ENCODE results near the gene GTF2IRD1. TPM values are rescaled to one million over a fixed set of nuclear protein-coding genes. Genes with fewer than 3 reads are reported as not detected.
"Not testable (repeated sequence)": the region's sequence is repeated elsewhere in the genome, so short reads cannot be mapped to it uniquely, and the experiment has no call there.

The GTF2IRD1 gene
- total RNA-seq, 1 experiment from 2014 or later, result 54.0 TPM

GRCh38 chr7:74535951-74536356 is 82.2 kb downstream of the GTF2IRD1 start:
- Histone ChIP-seq H3K27me3 (ENCODE audit: control insufficient read depth, insufficient read depth, low read length) (no peaks in the 10 kb centered on the region), H3K4me1 (ENCODE audit: control insufficient read depth, insufficient read depth, low read length) (no peaks in the 10 kb centered on the region), H3K4me3 (ENCODE audit: low read depth in 2 of 2, low read length in 2 of 2) (no peak overlapping the region), H3K9me3 (ENCODE audit: control insufficient read depth, insufficient read depth, low read depth, low read length) (no peaks in the 10 kb centered on the region), H3K27ac (ENCODE audit: low read length) (no peak overlapping the region), H3K36me3 (ENCODE audit: control insufficient read depth, insufficient read depth, low read length) (no peaks in the 10 kb centered on the region)
- in situ Hi-C loops (cut with HindIII; ENCODE audit: low pct_unique_long_range_greater_than_20kb, low sequenced_read_pairs), result no loop called here
- intact Hi-C loops (cut with micrococcal nuclease; ENCODE audit: unreplicated experiment), result no loop called here
- no peak for TF ChIP-seq CTCF (IDR thresholded peaks at IDR 0.05)
- no peak for TF ChIP-seq TCF7L2 (IDR thresholded peaks at IDR 0.05; ENCODE audit: low read depth, low read length)
- no peak for TF ChIP-seq SIN3A (IDR thresholded peaks at IDR 0.05; ENCODE audit: borderline replicate concordance, insufficient read depth, low read depth, low read length)
- TF ChIP-seq, protein P1, sequence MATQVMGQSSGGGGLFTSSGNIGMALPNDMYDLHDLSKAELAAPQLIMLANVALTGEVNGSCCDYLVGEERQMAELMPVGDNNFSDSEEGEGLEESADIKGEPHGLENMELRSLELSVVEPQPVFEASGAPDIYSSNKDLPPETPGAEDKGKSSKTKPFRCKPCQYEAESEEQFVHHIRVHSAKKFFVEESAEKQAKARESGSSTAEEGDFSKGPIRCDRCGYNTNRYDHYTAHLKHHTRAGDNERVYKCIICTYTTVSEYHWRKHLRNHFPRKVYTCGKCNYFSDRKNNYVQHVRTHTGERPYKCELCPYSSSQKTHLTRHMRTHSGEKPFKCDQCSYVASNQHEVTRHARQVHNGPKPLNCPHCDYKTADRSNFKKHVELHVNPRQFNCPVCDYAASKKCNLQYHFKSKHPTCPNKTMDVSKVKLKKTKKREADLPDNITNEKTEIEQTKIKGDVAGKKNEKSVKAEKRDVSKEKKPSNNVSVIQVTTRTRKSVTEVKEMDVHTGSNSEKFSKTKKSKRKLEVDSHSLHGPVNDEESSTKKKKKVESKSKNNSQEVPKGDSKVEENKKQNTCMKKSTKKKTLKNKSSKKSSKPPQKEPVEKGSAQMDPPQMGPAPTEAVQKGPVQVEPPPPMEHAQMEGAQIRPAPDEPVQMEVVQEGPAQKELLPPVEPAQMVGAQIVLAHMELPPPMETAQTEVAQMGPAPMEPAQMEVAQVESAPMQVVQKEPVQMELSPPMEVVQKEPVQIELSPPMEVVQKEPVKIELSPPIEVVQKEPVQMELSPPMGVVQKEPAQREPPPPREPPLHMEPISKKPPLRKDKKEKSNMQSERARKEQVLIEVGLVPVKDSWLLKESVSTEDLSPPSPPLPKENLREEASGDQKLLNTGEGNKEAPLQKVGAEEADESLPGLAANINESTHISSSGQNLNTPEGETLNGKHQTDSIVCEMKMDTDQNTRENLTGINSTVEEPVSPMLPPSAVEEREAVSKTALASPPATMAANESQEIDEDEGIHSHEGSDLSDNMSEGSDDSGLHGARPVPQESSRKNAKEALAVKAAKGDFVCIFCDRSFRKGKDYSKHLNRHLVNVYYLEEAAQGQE (IDR thresholded peaks at IDR 0.05; ENCODE audit: insufficient read depth in 1 of 2, low read depth in 2 of 2, low read length in 1 of 2), result no peak
- no peak for TF ChIP-seq POLR2AphosphoS5 (IDR thresholded peaks at IDR 0.05; ENCODE audit: low read depth, low read length)
- BruUV-seq (replicated peaks), result no TSS peak
- DNase-seq (ENCODE audit: low read depth, low spot score), result no peak
- ATAC-seq, result peak; percentile 40; the same call in 1 of the 2 replicates
- POLR2A ChIA-PET, result no interaction called here
- CTCF ChIA-PET, result interaction anchor here (0.5 kb wide), 1 partner anchor 86 kb away, joined by 4 read pairs; no protein-coding TSS in a partner anchor

DNA sequence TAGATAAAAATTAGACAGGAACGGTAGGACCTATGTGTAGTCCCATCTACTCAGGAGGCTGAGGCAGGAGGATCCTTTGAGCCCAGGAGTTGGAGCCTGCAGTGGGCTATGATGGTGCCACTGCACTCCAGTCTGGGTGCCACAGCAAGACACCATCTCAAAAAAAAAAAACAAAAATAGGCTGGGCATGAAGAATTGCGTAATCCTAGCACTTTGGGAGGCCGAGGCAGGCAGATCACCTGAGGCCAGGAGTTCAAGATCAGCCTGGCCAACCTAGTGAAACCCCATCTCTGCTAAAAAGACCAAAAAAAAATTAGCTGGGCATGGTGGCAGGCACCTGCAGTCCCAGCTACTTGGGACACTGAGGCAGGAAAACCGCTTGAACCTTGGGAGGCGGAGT is 88.2 kb downstream of the GTF2IRD1 start:
- H3K27me3 ChIP-seq (ENCODE audit: control insufficient read depth, insufficient read depth, low read length); CTCF ChIA-PET; BruUV-seq (replicated peaks); intact Hi-C loops (cut with micrococcal nuclease; ENCODE audit: unreplicated experiment); DNase-seq (ENCODE audit: low read depth, low spot score); ATAC-seq; POLR2A ChIA-PET; H3K36me3 ChIP-seq (ENCODE audit: control insufficient read depth, insufficient read depth, low read length); H3K9me3 ChIP-seq (ENCODE audit: control insufficient read depth, insufficient read depth, low read depth, low read length); in situ Hi-C loops (cut with HindIII; ENCODE audit: low pct_unique_long_range_greater_than_20kb, low sequenced_read_pairs); H3K4me1 ChIP-seq (ENCODE audit: control insufficient read depth, insufficient read depth, low read length); H3K4me3 ChIP-seq (ENCODE audit: low read depth in 2 of 2, low read length in 2 of 2); H3K27ac ChIP-seq (ENCODE audit: low read length): not testable (repeated sequence)

DNA sequence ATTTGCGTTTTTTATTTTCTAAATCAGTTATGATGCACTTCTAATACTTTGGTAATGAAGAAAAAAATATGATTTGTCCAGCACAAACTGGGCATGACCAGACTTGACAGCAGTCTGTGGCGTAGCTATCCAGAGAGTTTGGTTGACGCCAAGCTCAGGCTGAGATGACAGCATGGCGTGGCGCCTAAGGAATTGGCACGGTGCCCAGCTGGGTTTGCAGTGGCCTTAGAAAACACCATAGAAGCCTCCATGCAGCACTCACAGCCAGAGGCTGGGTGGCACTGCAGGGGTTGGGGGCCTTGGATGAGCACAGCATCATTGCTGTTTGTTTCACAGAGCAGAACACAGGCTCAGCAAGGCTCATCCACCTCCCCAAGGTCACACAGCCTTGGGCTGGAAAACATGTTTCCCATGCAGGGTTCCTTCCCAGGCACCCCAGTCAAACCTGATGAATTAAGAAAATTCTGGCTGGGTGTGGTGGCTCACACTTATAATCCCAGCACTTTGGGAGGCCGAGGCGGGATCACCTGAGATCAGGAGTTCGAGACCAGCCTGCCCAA is 88.9 kb downstream of the GTF2IRD1 start:
- intact Hi-C loops (cut with micrococcal nuclease; ENCODE audit: unreplicated experiment) (no loop called here), in situ Hi-C loops (cut with HindIII; ENCODE audit: low pct_unique_long_range_greater_than_20kb, low sequenced_read_pairs) (no loop called here)
- TF ChIP-seq, protein P1 (IDR thresholded peaks at IDR 0.05; ENCODE audit: insufficient read depth in 1 of 2, low read depth in 2 of 2, low read length in 1 of 2), result no peak
- TF ChIP-seq CTCF (IDR thresholded peaks at IDR 0.05) (no peak), TCF7L2 (IDR thresholded peaks at IDR 0.05; ENCODE audit: low read depth, low read length) (no peak), SIN3A (IDR thresholded peaks at IDR 0.05; ENCODE audit: borderline replicate concordance, insufficient read depth, low read depth, low read length) (no peak), POLR2AphosphoS5 (IDR thresholded peaks at IDR 0.05; ENCODE audit: low read depth, low read length) (no peak)
- BruUV-seq (replicated peaks), result TSS peak; percentile 71
- no peaks in the 10 kb centered on the region for H3K27me3 ChIP-seq (ENCODE audit: control insufficient read depth, insufficient read depth, low read length)
- ChIA-PET CTCF (no interaction called here), POLR2A (no interaction called here)
- H3K4me1 ChIP-seq (ENCODE audit: control insufficient read depth, insufficient read depth, low read length), result no peaks in the 10 kb centered on the region
- no peak overlapping the region for H3K4me3 ChIP-seq (ENCODE audit: low read depth in 2 of 2, low read length in 2 of 2)
- ATAC-seq, result no peak
- no peak for DNase-seq (ENCODE audit: low read depth, low spot score)
- no peak overlapping the region for H3K27ac ChIP-seq (ENCODE audit: low read length)
- no peaks in the 10 kb centered on the region for H3K9me3 ChIP-seq (ENCODE audit: control insufficient read depth, insufficient read depth, low read depth, low read length)
- no peaks in the 10 kb centered on the region for H3K36me3 ChIP-seq (ENCODE audit: control insufficient read depth, insufficient read depth, low read length)
